ENCODE measurements around the gene ARHGEF10L.

DNA sequence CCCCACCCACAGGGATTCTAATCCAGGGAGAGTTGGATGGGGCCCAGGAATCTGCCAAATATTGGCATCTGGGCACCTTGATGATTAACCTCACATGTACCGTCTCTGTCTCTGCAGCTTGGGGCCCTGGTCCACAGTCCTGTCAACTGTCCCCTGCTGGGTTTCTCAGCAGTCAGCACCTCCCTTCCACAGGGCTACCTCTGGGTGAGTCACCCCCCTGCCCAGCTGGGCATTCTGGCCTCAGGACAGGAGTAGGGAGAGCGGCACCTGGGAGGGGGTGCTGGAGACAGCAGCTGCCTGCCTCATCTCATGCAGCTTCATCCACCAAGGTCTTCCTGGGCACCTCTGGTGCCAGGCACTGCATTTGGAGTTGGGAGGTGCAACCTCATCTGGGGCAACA is 115.0 kb downstream of the ARHGEF10L start:
- TF ChIP-seq, protein P1, sequence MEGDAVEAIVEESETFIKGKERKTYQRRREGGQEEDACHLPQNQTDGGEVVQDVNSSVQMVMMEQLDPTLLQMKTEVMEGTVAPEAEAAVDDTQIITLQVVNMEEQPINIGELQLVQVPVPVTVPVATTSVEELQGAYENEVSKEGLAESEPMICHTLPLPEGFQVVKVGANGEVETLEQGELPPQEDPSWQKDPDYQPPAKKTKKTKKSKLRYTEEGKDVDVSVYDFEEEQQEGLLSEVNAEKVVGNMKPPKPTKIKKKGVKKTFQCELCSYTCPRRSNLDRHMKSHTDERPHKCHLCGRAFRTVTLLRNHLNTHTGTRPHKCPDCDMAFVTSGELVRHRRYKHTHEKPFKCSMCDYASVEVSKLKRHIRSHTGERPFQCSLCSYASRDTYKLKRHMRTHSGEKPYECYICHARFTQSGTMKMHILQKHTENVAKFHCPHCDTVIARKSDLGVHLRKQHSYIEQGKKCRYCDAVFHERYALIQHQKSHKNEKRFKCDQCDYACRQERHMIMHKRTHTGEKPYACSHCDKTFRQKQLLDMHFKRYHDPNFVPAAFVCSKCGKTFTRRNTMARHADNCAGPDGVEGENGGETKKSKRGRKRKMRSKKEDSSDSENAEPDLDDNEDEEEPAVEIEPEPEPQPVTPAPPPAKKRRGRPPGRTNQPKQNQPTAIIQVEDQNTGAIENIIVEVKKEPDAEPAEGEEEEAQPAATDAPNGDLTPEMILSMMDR (conservative IDR thresholded peaks at IDR 0.05; ENCODE audit: low read depth, low read length), result no peak
- no peak for TF ChIP-seq EZH2 (IDR thresholded peaks at IDR 0.05; ENCODE audit: borderline replicate concordance, low read depth, low read length, poor library complexity, severe bottlenecking)
